AG04450 (cell line): ENCODE results near the gene MAP1LC3C. TPM values are rescaled to one million over a fixed set of nuclear protein-coding genes. Genes with fewer than 3 reads are reported as not detected.

Experiments used
- CTCF ChIA-PET: fragments of 300-600, 350-600 bp; formaldehyde crosslinking; extraction: SDS; loops from one replicate; lab custom pipeline; 2022; ENCODE audit warnings: antibody characterized with exemption, inconsistent platforms; lab: Charles Lee
- POLR2A ChIA-PET: fragments of 350-600 bp; formaldehyde crosslinking; extraction: SDS; loops from one replicate; lab custom pipeline; 2021; ENCODE audit warnings: antibody characterized with exemption, inconsistent platforms; lab: Yijun Ruan, JAX
- DNase-seq: peaks from one replicate; pipeline ENCODE4 v3.0.0-alpha.2; 2011; ENCODE audit warnings: low read depth, low spot score
- H3K27ac ChIP-seq: one replicate; pipeline ENCODE4 v1.5.1; 2012; ENCODE audit warnings: low read depth, low read length, control low read depth
- H3K27me3 ChIP-seq: one replicate; pipeline ENCODE4 v1.6.0; 2012; ENCODE audit warnings: low read length; ENCODE audit not compliant: control insufficient read depth, insufficient read depth
- H3K4me3 ChIP-seq: 2 replicates; pipeline ENCODE4 v1.5.1; 2011; ENCODE audit warnings: mild to moderate bottlenecking, low read depth, low read length, control low read depth
- H3K9me3 ChIP-seq: 2 replicates; pipeline ENCODE4 v1.5.1; 2012; ENCODE audit warnings: low read length; ENCODE audit not compliant: control insufficient read depth, insufficient read depth
- CTCF ChIP-seq: IDR thresholded peaks from 2 replicates; pipeline ENCODE4 v1.5.1; 2011; ENCODE audit warnings: low read depth, low read length, control low read depth, inconsistent platforms
- polyA plus RNA-seq: library from polyadenylated mRNA; depleted of rRNA; stranded (reverse); fragments of >200 nt; gene quantifications from 2 replicates; pipeline ENCODE4 v1.2.3, GENCODE V29; 2011

MAP1LC3C gene
- polyA plus RNA-seq, 1 experiment = not detected

GRCh38 chr1:242004751-242005495 is 6.0 kb upstream of the MAP1LC3C start:
- H3K9me3 ChIP-seq = no peaks in the 10 kb centered on the region
- no peak for DNase-seq
- ChIA-PET CTCF (no interaction called here), POLR2A (no interaction called here)
- H3K4me3 ChIP-seq = no peak overlapping the region
- H3K27me3 ChIP-seq = no peaks in the 10 kb centered on the region
- no peak overlapping the region for H3K27ac ChIP-seq
- no peak for TF ChIP-seq CTCF

GRCh38 chr1:242002510-242002909 is 3.6 kb upstream of the MAP1LC3C start:
- no peak for DNase-seq
- POLR2A ChIA-PET = no interaction called here
- H3K4me3 ChIP-seq = no peak overlapping the region
- no peak for TF ChIP-seq CTCF
- no peaks in the 10 kb centered on the region for H3K9me3 ChIP-seq
- CTCF ChIA-PET = no interaction called here
- no peak overlapping the region for H3K27ac ChIP-seq
- no peaks in the 10 kb centered on the region for H3K27me3 ChIP-seq

- DNase-seq = no peak
- ChIA-PET CTCF (no interaction called here), POLR2A (no interaction called here)
- no peak overlapping the region for H3K4me3 ChIP-seq
- H3K9me3 ChIP-seq = no peaks in the 10 kb centered on the region
- H3K27ac ChIP-seq = no peak overlapping the region
- TF ChIP-seq CTCF = no peak
- H3K27me3 ChIP-seq = no peaks in the 10 kb centered on the region
These were observed 3.2 kb upstream of the MAP1LC3C start for GRCh38 chr1:242002072-242002471.

GRCh38 chr1:242000434-242000833 is 1.5 kb upstream of the MAP1LC3C start:
- Histone ChIP-seq H3K9me3 (no peaks in the 10 kb centered on the region), H3K4me3 (no peak overlapping the region), H3K27ac (no peak overlapping the region), H3K27me3 (no peaks in the 10 kb centered on the region)
- no peak for TF ChIP-seq CTCF
- ChIA-PET POLR2A (no interaction called here), CTCF (no interaction called here)
- no peak for DNase-seq

- Histone ChIP-seq H3K9me3 (no peaks in the 10 kb centered on the region; the same call in 1 of the 2 replicates), H3K27me3 (no peaks in the 10 kb centered on the region), H3K27ac (no peak overlapping the region), H3K4me3 (peak overlapping the region; percentile 54)
- POLR2A ChIA-PET = no interaction called here
- DNase-seq = peak; percentile 38
- peak; percentile 75 for TF ChIP-seq CTCF
- CTCF ChIA-PET = interaction anchor here (0.6 to 3.8 kb wide), 33 partner anchors 9 to 1692 kb away, joined by 3 to 33 read pairs (median 3); partner anchors contain the start of gene KMO
These were observed 431 bp downstream of the MAP1LC3C start for GRCh38 chr1:241998412-241998921.
